B cell (primary cell): ENCODE results near the gene ZNF423. TPM values are rescaled to one million over a fixed set of nuclear protein-coding genes. Genes with fewer than 3 reads are reported as not detected.

ENCODE experiments used
- ATAC-seq: fragments of 200-7000 bp; cut with Tn5 transposase; one replicate; pipeline ENCODE4 v1.10.0; 2021; ENCODE audit warnings: low read depth, mild to moderate bottlenecking, moderate number of reproducible peaks, moderate library complexity
- CTCF ChIA-PET: fragments of 350-600 bp; sonication (Branson Sonifier 250); formaldehyde crosslinking; loops from one replicate; lab custom pipeline; 2021; ENCODE audit warnings: antibody characterized with exemption, inconsistent platforms; lab: Charles Lee
- POLR2A ChIA-PET: fragments of 350-600 bp; sonication (Branson Sonifier 250); formaldehyde crosslinking; loops from one replicate; lab custom pipeline; 2021; ENCODE audit warnings: antibody characterized with exemption; lab: Charles Lee
- DNase-seq: peaks from one replicate; pipeline ENCODE4 v3.0.0; 2013
- H2AFZ ChIP-seq: 2 replicates; pipeline ENCODE4 v1.6.1; 2012; ENCODE audit warnings: mild to moderate bottlenecking, low read depth, low read length; ENCODE audit not compliant: insufficient read depth, poor library complexity, severe bottlenecking
- H3K27ac ChIP-seq, 2 donors: 1 replicate in 1 of 2; 2 replicates in 1 of 2; pipeline ENCODE4 v1.5.1; 2012 to 2013; ENCODE audit warnings: low read length in 2 of 2, mild to moderate bottlenecking in 2 of 2, moderate library complexity in 1 of 2
- H3K27me3 ChIP-seq, 4 experiments: fragments of 200-600 bp in 1 of 4; sonication (generic) in 1 of 4; replicated peaks in 1 of 4; 1 replicate in 2 of 4; 2 replicates in 2 of 4; pipeline versions ENCODE4 v1.6.1 to v1.7.0; 2013 to 2016; ENCODE audit warnings: low read length in 3 of 4, mild to moderate bottlenecking in 2 of 4, mixed read lengths in 1 of 4, moderate library complexity in 1 of 4; ENCODE audit not compliant: insufficient read depth in 4 of 4, control insufficient read depth in 3 of 4; ENCODE audit errors: control extremely low read depth in 1 of 4
- H3K36me3 ChIP-seq, 2 experiments: replicated peaks in 1 of 2; 1 replicate in 1 of 2; 2 replicates in 1 of 2; pipeline versions ENCODE4 v1.6.1 to v1.7.1; 2013; ENCODE audit warnings: low read length in 1 of 2; ENCODE audit not compliant: insufficient read depth in 2 of 2, control insufficient read depth in 1 of 2; ENCODE audit errors: control extremely low read depth in 1 of 2, extremely low read depth in 1 of 2
- H3K4me1 ChIP-seq, 2 donors: fragments of 200-600 bp in 1 of 2; sonication (generic) in 1 of 2; 1 replicate in 1 of 2; 2 replicates in 1 of 2; pipeline versions ENCODE4 v1.5.1 to v1.6.1; 2013 to 2017; ENCODE audit warnings: low read length in 2 of 2; ENCODE audit not compliant: control insufficient read depth in 2 of 2, insufficient read depth in 2 of 2
- H3K4me2 ChIP-seq: replicated peaks from 2 replicates; pipeline ENCODE3; 2012; ENCODE audit warnings: mild to moderate bottlenecking, low read depth, low read length; ENCODE audit not compliant: poor library complexity, severe bottlenecking
- H3K4me3 ChIP-seq, 5 experiments: fragments of 200-600 bp in 1 of 5; sonication (generic) in 1 of 5; 1 replicate in 3 of 5; 2 replicates in 2 of 5; pipeline versions ENCODE4 v1.5.1 to v1.7.0; 2011 to 2016; ENCODE audit warnings: low read length in 4 of 5, mild to moderate bottlenecking in 4 of 5, low read depth in 2 of 5, control low read depth in 1 of 5, moderate library complexity in 1 of 5; ENCODE audit not compliant: insufficient read depth in 1 of 5; ENCODE audit errors: control extremely low read depth in 1 of 5, extremely low read depth in 1 of 5
- H3K79me2 ChIP-seq: fragments of 200-600 bp; sonication (generic); one replicate; pipeline ENCODE4 v1.6.0; 2016; ENCODE audit warnings: low read length; ENCODE audit not compliant: control insufficient read depth, insufficient read depth
- H3K9ac ChIP-seq: fragments of 200-600 bp; sonication (generic); 2 replicates; pipeline ENCODE4 v1.6.1; 2017; ENCODE audit warnings: mild to moderate bottlenecking, low read length, moderate library complexity
- H3K9me3 ChIP-seq, 3 donors: one replicate each; pipeline versions ENCODE4 v1.6.1 to v1.7.1; 2013; ENCODE audit warnings: low read length in 2 of 3; ENCODE audit not compliant: control insufficient read depth in 2 of 3, insufficient read depth in 1 of 3; ENCODE audit errors: control extremely low read depth in 1 of 3
- H4K20me1 ChIP-seq: 2 replicates; pipeline ENCODE4 v1.6.0; 2012; ENCODE audit warnings: mild to moderate bottlenecking, low read length; ENCODE audit not compliant: insufficient read depth, control insufficient read depth, poor library complexity, severe bottlenecking
- H3K27ac Mint-ChIP-seq: one replicate; pipeline ENCODE4 v1.8.0; 2021; ENCODE audit warnings: mixed read lengths
- H3K27me3 Mint-ChIP-seq: one replicate; pipeline ENCODE4 v1.8.0; 2021; ENCODE audit warnings: mixed read lengths
- H3K4me1 Mint-ChIP-seq: one replicate; pipeline ENCODE4 v1.8.0; 2021; ENCODE audit warnings: mixed read lengths
- H3K4me3 Mint-ChIP-seq: one replicate; pipeline ENCODE4 v1.8.0; 2021; ENCODE audit warnings: mixed read lengths
- H3K9me3 Mint-ChIP-seq: one replicate; pipeline ENCODE4 v1.8.0; 2022; ENCODE audit warnings: mixed read lengths; ENCODE audit not compliant: insufficient read depth
- CTCF ChIP-seq: fragments of 200-600 bp; IDR thresholded peaks from one replicate; pipeline ENCODE4 v1.8.0; 2022; ENCODE audit warnings: antibody characterized with exemption, mild to moderate bottlenecking
- EZH2 ChIP-seq: IDR thresholded peaks from 2 replicates; pipeline ENCODE4 v1.6.1; 2012; ENCODE audit warnings: borderline replicate concordance, low read depth, mild to moderate bottlenecking, moderate library complexity, low read length; ENCODE audit not compliant: insufficient read depth, poor library complexity, severe bottlenecking
- WGBS: methylation state at CpG from one replicate; pipeline ENCODE4 v1.1.5; 2013; ENCODE audit warnings: missing lambda C conversion rate; ENCODE audit not compliant: insufficient coverage; 5-methylcytosine and 5-hydroxymethylcytosine counted together
- intact Hi-C: fragments of 100-400 bp; cut with micrococcal nuclease; formaldehyde crosslinking; loops from one replicate; pipeline ENCODE4 v1.10.0; 2022
- polyA plus RNA-seq: library from polyadenylated mRNA; depleted of rRNA; stranded (reverse); fragments of >200 nt; gene quantifications from 2 replicates; pipeline ENCODE4 v1.2.3, GENCODE V29; 2012
- total RNA-seq, 2 donors: library from RNA; stranded (reverse); fragments of 120-200 nt in 1 of 2; gene quantifications; 1 replicate in 1 of 2; 2 replicates in 1 of 2; pipeline versions ENCODE4 v1.2.3 to v1.2.4, GENCODE V29; 2013 to 2022

Gene ZNF423
- total and polyA plus RNA-seq, 2 donors (not counting 1 experiment from before 2014, with no cell fraction given): not detected

- 100% methylated on average over 4 of the region's 4 CpGs for WGBS
- Histone ChIP-seq H3K27ac (no peak overlapping the region), H3K4me3 (no peak overlapping the region), H2AFZ (no peak overlapping the region), H3K9ac (no peak overlapping the region), H3K36me3 (no peaks in the 10 kb centered on the region), H3K4me1 (no peaks in the 10 kb centered on the region), H3K9me3 (peaks cover 0 to 10% (median 0%) of the 10 kb centered on the region in 3 donors), H3K27me3 (no peaks in the 10 kb centered on the region), H3K4me2 (no peak overlapping the region), H4K20me1 (no peaks in the 10 kb centered on the region), H3K79me2 (no peaks in the 10 kb centered on the region)
- intact Hi-C loops: no loop called here
- DNase-seq: no peak
- Mint-ChIP-seq H3K4me3 (no peak overlapping the region), H3K27me3 (peaks cover 9% of the 10 kb centered on the region), H3K9me3 (peaks cover 3% of the 10 kb centered on the region), H3K27ac (no peak overlapping the region), H3K4me1 (no peaks in the 10 kb centered on the region)
- no peak for TF ChIP-seq CTCF
- no peak for TF ChIP-seq EZH2
- no peak for ATAC-seq
- ChIA-PET POLR2A (no interaction called here), CTCF (no interaction called here)
Measured at GRCh38 chr16:49545243-49545642, 310.7 kb downstream of the ZNF423 start.

- Histone ChIP-seq H3K79me2 (no peaks in the 10 kb centered on the region), H4K20me1 (no peaks in the 10 kb centered on the region), H3K4me2 (no peak overlapping the region), H3K9me3 (peaks cover 0 to 10% (median 0%) of the 10 kb centered on the region in 3 donors), H3K4me1 (no peaks in the 10 kb centered on the region), H2AFZ (no peak overlapping the region), H3K4me3 (no peak overlapping the region), H3K27me3 (no peaks in the 10 kb centered on the region), H3K27ac (no peak overlapping the region), H3K36me3 (no peaks in the 10 kb centered on the region), H3K9ac (no peak overlapping the region)
- ATAC-seq: no peak
- H3K27ac Mint-ChIP-seq: no peak overlapping the region
- H3K9me3 Mint-ChIP-seq: peaks cover 3% of the 10 kb centered on the region
- H3K27me3 Mint-ChIP-seq: peaks cover 9% of the 10 kb centered on the region
- WGBS: 97% methylated on average over 4 of the region's 10 CpGs
- CTCF ChIA-PET: no interaction called here
- H3K4me3 Mint-ChIP-seq: no peak overlapping the region
- POLR2A ChIA-PET: no interaction called here
- no peak for DNase-seq
- TF ChIP-seq EZH2: no peak
- TF ChIP-seq CTCF: no peak
- H3K4me1 Mint-ChIP-seq: no peaks in the 10 kb centered on the region
- intact Hi-C loops: no loop called here
Measured at GRCh38 chr16:49544828-49545227, 311.1 kb downstream of the ZNF423 start.
